KMS-11 (cell line): ENCODE results near the gene VAT1L.

Experiments
- H2AFZ ChIP-seq: fragments of 200-600 bp; sonication (generic); 2 replicates; pipeline ENCODE4 v1.6.1; 2016; ENCODE audit warnings: antibody characterized with exemption, mixed run types, low read depth
- H3K27ac ChIP-seq: fragments of 200-600 bp; sonication (generic); 2 replicates; pipeline ENCODE4 v1.6.1; 2016; ENCODE audit warnings: mild to moderate bottlenecking, mixed run types
- H3K27me3 ChIP-seq: fragments of 200-600 bp; sonication (generic); 2 replicates; pipeline ENCODE4 v1.6.1; 2017; ENCODE audit warnings: mild to moderate bottlenecking, low read depth, mixed run types, moderate library complexity; ENCODE audit not compliant: insufficient read depth
- H3K36me3 ChIP-seq: fragments of 200-600 bp; sonication (generic); 2 replicates; pipeline ENCODE4 v1.6.1; 2017; ENCODE audit warnings: mild to moderate bottlenecking, mixed run types; ENCODE audit not compliant: insufficient read depth
- H3K4me1 ChIP-seq: fragments of 200-600 bp; sonication (generic); 2 replicates; pipeline ENCODE4 v1.6.1; 2016; ENCODE audit warnings: mild to moderate bottlenecking, low read depth, mixed run types; ENCODE audit not compliant: poor library complexity, severe bottlenecking
- H3K4me2 ChIP-seq: fragments of 200-600 bp; sonication (generic); 2 replicates; pipeline ENCODE4 v1.7.0; 2016; ENCODE audit warnings: mild to moderate bottlenecking, mixed run types
- H3K4me3 ChIP-seq: fragments of 200-600 bp; sonication (generic); IDR thresholded peaks from 2 replicates; pipeline ENCODE4 v1.6.1; 2017; ENCODE audit warnings: low read depth, low read length, mixed read lengths; ENCODE audit not compliant: insufficient read depth
- H3K79me2 ChIP-seq: fragments of 200-600 bp; sonication (generic); 2 replicates; pipeline ENCODE4 v1.6.1; 2016; ENCODE audit warnings: low read depth, mixed run types; ENCODE audit not compliant: insufficient read depth
- H3K9ac ChIP-seq: fragments of 200-600 bp; sonication (generic); 2 replicates; pipeline ENCODE4 v1.6.1; 2016; ENCODE audit warnings: mild to moderate bottlenecking, mixed run types
- H4K20me1 ChIP-seq: fragments of 200-600 bp; sonication (generic); 2 replicates; pipeline ENCODE4 v1.6.1; 2016; ENCODE audit warnings: mild to moderate bottlenecking, mixed run types; ENCODE audit not compliant: insufficient read depth
- CTCF ChIP-seq: fragments of 200-600 bp; sonication (generic); conservative IDR thresholded peaks from 2 replicates; pipeline ENCODE4 v1.6.1; 2017; ENCODE audit warnings: low read depth, mild to moderate bottlenecking, antibody characterized with exemption, low read length, moderate library complexity, mixed read lengths

Gene VAT1L

GRCh38 chr16:77812856-77813500 lies 24.6 kb downstream of the VAT1L start:
- no peaks in the 10 kb centered on the region for H3K36me3 ChIP-seq
- H4K20me1 ChIP-seq: no peaks in the 10 kb centered on the region
- no peak overlapping the region for H3K4me2 ChIP-seq
- no peak overlapping the region for H2AFZ ChIP-seq
- H3K27me3 ChIP-seq: no peaks in the 10 kb centered on the region
- TF ChIP-seq CTCF: no peak
- no peak overlapping the region for H3K27ac ChIP-seq
- no peak overlapping the region for H3K4me3 ChIP-seq
- no peak overlapping the region for H3K9ac ChIP-seq
- H3K79me2 ChIP-seq: no peaks in the 10 kb centered on the region
- H3K4me1 ChIP-seq: no peaks in the 10 kb centered on the region

GRCh38 chr16:77816293-77816692 lies 27.9 kb downstream of the VAT1L start:
- Histone ChIP-seq H3K36me3 (no peaks in the 10 kb centered on the region), H3K27ac (no peak overlapping the region), H3K4me1 (no peaks in the 10 kb centered on the region), H3K4me2 (no peak overlapping the region), H4K20me1 (no peaks in the 10 kb centered on the region), H3K4me3 (no peak overlapping the region), H3K27me3 (no peaks in the 10 kb centered on the region), H2AFZ (no peak overlapping the region), H3K9ac (no peak overlapping the region), H3K79me2 (no peaks in the 10 kb centered on the region)
- TF ChIP-seq CTCF: no peak

- H4K20me1 ChIP-seq: no peaks in the 10 kb centered on the region
- H3K27me3 ChIP-seq: no peaks in the 10 kb centered on the region
- no peaks in the 10 kb centered on the region for H3K36me3 ChIP-seq
- no peaks in the 10 kb centered on the region for H3K4me1 ChIP-seq
- no peak overlapping the region for H3K9ac ChIP-seq
- H3K4me3 ChIP-seq: no peak overlapping the region
- no peak overlapping the region for H3K4me2 ChIP-seq
- no peak for TF ChIP-seq CTCF
- no peak overlapping the region for H2AFZ ChIP-seq
- H3K27ac ChIP-seq: no peak overlapping the region
- no peaks in the 10 kb centered on the region for H3K79me2 ChIP-seq
Observed at GRCh38 chr16:77820340-77820739, 32.0 kb downstream of the VAT1L start.

GRCh38 chr16:77822661-77823060 lies 34.3 kb downstream of the VAT1L start:
- H3K9ac ChIP-seq: no peak overlapping the region
- H2AFZ ChIP-seq: no peak overlapping the region
- H3K27ac ChIP-seq: no peak overlapping the region
- no peaks in the 10 kb centered on the region for H3K4me1 ChIP-seq
- H4K20me1 ChIP-seq: no peaks in the 10 kb centered on the region
- H3K4me2 ChIP-seq: no peak overlapping the region
- no peaks in the 10 kb centered on the region for H3K27me3 ChIP-seq
- no peak overlapping the region for H3K4me3 ChIP-seq
- H3K36me3 ChIP-seq: no peaks in the 10 kb centered on the region
- no peaks in the 10 kb centered on the region for H3K79me2 ChIP-seq
- TF ChIP-seq CTCF: no peak
